DMS 273 (cell line): Measurements from ENCODE around the gene EMP1.

ENCODE experiments used
- DNase-seq: peaks from one replicate; lab custom pipeline; 2025; ENCODE audit not compliant: unreplicated experiment; lab: John Stamatoyannopoulos, UW

The EMP1 gene

DNA sequence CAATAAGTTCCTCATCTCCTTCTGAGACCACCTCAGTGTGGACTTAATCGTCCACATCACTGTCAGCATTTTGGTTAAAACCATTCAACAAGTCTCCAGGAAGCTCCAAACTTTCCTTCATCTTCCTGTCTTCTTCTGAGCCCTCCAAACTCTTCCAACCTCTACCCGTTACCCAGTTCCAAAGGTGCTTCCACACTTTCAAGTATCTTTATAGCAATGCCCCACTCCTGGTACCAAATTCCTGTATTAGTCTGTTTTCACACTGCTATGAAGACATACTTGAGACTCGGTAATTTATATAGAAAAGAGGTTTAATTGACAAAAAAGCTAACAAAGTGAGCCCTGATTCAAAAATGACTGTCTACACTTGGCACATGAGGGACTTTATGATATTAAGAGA is 22.8 kb downstream of the EMP1 start:
- no peak for DNase-seq

DNA sequence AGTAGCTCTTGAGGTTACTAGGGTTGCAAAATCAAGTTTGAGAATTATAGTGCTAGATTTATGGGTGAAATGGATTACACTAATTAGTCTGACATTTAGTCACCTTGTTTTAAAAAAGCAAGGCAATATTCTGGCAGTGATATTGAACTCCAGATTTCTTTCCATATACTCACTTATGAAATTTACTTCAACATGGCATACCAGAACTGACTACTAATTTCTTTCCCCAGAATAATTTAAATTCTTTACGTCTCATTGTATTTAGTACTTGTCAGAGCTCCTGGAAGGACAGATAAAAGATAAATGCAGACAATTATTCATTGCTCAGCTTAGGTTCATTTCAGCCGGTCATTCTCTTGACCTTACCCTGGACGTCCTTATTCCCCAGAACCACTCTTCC is 24.3 kb downstream of the EMP1 start:
- no peak for DNase-seq

DNA sequence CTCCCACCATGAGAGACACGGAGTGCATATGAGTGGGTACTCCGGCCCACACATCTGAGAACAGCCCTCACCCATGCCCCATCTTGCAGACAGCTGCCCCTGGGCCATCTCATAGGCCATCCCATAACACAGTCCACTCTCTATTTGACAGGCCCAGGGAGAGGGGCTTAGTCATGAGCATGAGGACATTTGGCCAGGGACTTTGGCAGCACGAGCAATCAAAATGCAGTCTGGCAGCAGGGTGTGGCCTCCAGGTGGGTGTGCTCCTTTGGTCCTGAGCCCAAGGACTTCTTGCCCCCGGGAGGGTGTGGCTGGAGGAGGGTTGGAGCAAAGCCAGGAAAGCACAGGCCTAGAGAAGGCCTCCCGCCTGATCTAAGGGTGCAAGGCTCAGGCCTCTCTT is 25.6 kb downstream of the EMP1 start:
- DNase-seq, result no peak

DNA sequence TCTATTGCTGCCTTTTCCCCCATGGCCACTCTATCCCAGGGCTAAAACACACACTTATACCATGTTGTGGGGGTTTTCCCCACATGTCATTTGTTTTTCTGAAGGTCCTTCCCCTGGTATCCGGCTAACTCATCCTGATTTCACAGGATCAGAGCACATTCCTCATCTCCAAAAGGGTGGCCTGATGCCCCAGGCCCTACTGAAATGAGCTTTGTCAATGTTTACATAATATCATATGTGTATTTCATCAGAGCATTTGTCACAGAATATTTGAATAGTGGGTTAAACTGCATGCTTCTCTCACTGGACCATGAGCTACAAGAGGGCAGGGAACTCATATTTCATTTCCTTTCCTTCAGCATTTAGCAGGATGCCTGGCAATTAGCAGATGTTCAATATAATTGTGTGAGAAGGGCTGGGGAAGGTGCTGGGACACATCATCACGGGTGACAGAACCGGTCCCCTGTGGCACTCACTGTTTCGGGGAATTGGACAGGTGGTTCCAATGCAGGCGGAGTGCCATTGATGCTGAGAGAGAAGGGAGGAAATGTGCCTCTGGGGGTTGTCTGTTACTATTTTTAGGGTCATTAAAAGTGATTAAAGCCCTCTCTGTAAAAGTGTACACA is 26.8 kb downstream of the EMP1 start:
- peak; percentile 6 for DNase-seq

DNA sequence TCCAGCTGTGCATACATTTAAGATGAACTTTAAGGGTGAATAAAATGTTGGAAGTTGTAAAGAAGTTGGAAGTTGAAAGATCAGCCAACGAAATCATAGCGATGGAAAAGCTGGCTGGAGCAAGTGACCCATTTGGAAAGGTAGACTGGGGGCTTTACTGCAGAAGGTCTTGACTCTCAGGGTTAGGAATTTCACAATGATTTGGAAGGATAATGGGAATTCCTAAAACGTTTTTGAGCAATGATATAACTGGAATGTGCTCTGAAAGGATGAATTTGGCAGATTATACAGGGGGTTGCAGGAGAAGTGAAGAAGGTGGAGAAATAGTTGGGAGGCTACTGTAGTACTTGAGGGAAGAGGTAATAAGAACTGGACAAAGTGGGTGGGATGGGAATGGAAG is 27.4 kb downstream of the EMP1 start:
- no peak for DNase-seq

DNA sequence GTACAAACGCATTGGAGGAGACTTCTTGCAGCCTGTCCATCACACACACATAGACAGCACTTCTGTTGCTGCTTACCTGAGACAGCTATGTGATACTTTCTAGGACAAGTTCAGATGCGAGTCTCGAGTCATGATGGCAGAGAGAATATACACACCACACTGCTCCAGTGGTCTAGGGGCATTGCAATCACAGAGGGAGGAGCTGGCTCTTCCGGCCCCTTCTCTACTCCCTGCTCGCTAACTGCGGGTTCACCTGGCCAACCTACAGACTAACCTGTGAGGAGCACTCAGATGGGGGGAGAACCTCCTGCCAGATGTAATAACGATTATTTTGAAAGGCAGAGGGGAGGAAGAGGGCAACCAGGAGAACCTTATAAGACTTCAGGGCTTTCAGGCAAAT is 30.7 kb downstream of the EMP1 start:
- no peak for DNase-seq

DNA sequence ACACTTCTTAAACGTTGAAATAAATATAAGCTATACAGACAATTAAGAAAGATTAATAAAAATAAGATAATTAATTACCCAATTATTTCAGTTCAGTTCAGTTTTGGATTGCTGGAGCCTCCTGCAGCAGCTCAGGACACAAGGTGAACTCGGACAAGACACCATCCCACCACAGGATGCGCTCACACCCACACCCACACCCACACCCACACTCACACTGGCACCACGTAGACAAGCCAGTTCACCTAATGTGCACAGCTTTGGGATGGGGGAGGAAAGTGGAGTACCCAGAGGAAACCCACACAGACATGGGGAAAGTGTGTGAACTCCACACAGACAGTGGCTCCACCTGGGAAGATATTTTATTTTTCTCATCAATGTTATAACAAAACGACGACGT is 32.1 kb downstream of the EMP1 start:
- DNase-seq, result no peak

DNA sequence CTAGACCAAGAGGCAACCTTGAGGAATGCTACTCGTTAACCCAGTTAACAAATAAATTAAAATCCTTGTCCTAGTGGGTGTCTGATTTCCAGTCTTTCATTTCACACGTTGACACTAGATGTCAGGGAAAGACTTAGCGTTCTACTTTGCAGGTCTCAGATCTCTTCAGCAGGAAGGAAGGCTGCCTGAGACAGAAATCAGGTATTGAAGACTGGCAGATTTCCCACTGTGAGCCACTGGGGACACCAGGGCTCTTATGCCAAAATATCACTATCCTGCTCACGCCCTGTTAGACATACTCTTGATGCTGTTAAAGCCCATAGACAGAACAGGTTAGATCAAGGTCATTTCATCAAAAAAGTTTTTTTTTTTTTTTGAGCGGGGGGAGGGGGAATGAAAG is 33.0 kb downstream of the EMP1 start:
- peak; percentile 10 for DNase-seq

DNA sequence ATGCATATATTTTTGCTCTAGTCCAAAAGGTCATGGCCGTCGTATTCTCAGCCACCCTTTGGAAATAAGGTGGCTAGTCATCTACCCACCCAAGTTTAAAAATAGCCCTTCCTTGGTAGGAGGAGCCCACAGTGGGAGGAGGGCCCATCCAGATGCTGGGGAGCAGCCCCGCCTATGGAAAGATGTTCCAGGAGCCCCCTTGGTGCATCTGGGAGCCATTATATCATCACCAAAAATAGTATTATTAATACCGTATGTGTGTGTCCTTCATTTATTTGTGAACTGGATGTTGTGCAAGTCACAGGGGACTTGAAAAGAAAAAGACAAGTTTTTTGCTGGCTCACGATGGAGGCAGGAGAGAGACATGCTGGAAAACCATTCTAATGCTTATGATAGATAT is 34.0 kb downstream of the EMP1 start:
- no peak for DNase-seq

DNA sequence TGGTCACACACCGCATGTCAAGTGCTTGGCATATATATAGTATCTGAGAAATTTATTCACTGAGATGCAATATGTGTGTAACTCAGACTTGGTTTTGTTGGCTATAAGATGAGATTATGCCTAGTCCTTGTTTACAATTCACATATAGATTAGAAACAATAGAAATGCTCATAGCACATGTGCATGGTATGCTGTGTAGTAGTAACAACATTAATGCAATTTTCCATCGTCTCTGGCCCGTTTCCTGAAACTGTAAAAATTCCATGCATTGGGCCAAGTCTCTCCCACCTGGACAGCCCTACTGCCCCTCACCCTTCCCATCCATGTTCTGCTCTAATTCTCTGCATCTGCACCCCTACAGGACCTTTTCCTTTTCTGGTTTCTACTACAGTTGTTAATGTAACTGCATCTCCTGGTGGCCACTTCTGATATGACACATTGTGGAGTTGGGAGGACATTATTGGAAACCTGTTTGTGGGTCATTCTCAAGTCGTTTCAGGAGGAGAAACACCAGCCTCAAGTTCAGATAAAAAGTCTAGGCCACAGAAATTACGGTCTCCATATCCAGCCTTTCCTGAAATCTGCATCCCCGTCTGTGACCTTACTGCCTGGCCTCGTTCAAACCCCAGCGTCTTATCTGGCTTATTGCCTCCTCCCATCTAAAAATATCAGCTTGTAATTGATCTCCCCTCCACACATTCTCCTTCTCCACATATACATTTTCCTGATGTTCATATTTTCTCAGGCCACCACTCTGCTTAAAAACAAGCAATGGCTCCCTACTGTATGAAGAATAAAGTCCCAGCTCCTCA is 37.5 kb downstream of the EMP1 start:
- peak; percentile 64 for DNase-seq

DNA sequence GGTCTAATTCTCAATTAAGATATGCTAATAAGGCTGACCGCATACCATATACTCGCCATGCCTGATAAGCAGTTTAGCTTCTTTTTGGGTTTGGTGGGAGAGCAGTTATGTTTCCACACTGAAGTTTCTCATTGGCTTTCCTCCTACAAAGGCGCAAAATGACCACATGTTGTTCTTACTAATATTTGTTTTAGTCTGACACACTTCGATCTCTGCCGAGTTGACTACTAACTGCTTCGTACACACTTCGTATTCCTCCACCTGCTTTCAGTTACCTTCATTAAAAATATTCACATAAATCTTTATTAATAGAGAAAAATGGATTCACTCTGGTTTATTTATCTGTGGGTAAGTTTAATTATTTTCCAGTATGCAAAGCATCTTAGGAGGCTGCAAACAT is 41.7 kb downstream of the EMP1 start:
- no peak for DNase-seq

DNA sequence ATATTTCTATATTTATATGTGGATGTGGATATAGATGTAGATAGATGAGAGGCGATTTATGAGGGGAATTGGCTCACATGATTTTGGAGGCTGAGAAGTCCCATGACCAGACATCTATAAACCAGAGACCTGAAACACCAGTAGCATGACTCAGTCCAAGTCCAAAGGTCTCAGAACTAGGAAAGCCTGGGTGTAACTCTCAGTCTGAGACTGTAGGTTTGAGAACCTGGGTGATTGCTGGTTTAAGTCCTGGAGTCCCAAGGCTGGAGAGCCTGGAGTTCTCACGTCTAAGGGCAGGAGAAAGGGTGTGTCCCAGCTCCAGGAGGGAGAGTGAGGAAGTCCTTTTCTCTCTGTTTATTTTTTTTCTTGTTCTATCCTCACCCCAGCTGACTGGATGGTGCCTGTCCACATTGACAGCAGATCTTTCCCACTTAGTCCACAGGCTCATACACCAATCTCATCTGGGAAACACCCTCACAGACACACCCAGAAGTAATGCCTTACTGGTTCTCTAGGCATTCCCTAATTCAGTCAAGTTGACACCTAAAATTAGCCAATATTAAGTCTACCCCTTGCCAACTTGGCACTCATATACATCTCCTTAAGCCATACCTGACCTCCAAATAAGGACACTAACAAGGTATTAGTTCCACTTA is 45.4 kb downstream of the EMP1 start:
- DNase-seq, result no peak

DNA sequence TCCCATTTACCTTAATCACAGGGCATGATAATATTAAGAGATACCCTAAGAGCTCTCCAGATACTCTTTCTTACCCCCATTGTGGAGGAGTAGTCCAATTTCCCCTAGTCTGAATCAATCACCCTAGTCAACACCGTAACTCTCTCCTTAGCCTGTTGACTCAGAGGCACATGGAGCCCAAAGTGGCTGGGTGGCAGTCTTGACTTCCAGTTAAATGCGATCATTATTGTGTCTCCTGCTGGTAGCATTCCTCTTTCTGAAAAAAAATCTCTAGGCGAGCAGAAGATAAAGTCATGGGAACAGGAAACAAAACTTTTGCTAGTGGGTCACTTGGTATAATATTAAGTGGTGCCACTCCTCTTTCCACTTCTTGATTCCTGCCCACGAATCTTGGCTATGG is 46.4 kb downstream of the EMP1 start:
- DNase-seq, result no peak

DNA sequence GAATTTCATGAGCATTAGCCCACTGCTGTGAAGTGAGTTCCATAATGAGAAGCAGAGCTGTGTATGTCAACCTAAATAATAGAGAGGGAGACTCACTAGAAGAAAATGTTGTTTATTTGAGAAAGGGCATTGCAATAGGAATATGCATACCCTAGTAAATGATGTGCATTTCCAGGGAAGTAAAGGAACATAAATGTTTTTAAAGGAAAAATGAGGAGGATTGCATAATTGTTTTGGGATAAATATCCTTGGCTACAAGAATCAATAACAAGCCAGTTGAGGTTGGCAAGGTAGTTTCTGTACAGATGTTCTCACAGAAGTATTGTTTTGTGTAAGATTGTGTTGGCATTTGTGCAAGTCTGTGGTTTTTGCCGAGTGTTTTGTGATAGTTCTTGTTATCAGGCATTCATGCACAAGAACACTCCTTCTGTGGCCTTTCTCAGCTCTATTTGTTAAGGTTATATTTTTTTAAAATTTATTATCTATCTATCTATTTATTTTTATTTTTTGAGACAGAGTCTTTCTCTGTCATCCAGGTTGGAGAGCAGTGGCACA is 47.1 kb downstream of the EMP1 start:
- DNase-seq, result no peak

DNA sequence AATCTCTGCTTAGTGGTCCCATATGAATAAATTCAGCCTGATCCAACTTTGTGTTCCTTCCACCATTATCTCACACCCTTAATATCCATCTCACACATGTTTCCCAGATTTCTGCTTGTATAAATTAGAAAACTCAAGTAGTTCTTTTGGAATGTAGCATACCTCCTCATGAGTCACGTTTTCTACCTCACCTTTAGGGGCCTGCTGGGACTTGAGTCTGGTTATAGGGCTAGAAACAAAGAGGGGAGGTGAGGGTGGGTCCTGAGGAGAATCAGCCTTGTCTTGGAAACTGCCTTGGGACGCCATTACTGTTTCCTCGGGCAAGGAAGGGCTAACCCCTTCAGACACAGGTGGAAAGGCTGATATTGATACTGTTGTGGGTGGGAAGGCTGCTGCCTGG is 51.1 kb downstream of the EMP1 start:
- DNase-seq, result no peak

DNA sequence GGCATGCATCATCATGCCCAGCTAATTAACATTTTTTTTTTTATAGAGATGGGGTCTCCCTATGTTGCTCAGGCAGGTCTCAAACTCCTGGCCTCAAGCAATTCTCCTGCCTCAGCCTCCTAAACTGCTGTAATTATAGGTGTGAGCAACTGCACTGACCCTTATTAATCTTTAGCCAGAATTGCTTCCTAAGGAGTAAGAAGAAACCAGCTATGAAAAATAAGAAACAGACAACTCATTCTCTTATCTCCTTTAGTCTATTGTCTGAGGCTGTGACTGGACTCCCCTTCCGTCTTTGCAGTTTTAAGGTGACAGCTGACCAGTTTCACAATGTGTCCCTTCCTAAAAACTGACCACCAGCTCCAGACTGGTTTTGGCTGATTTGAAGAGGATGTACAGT is 52.4 kb downstream of the EMP1 start:
- no peak for DNase-seq

DNA sequence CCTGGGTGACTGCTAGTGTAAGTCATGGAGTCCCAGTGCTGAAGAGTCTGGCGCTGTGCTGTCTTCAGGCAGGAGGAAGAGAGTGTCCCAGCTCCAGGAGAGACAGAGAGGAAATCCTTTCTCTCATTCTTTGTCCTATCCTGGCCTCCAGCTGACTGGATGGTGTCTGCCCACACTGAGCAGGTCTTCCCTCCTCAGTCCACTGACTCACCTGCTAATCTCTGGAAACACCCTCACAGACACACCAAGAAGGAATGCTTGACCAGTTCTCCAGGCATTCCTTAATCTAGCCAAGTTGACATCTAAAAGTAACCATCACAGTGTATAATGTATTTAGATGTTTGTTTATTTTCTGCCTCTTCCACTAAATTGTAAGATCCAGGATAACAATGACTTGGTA is 53.9 kb downstream of the EMP1 start:
- DNase-seq, result no peak

DNA sequence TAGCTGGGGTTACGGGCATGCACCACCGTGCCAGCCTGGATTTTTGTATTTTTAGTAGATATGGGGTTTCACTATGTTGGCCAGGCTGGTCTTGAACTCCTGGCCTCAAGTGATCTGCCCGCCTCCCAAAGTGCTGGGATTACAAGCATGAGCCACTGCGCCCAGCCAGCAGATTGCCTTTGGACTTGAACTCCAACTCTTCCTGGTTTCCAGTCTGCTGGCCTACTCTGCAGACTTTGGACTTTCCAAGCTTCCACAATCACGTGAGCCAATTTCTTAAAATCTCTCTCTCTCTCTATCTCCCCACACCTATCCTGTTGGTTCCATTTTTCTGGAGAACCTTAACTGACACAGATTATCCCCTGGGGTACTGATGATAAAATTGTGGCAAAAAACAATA is 55.0 kb downstream of the EMP1 start:
- no peak for DNase-seq

DNA sequence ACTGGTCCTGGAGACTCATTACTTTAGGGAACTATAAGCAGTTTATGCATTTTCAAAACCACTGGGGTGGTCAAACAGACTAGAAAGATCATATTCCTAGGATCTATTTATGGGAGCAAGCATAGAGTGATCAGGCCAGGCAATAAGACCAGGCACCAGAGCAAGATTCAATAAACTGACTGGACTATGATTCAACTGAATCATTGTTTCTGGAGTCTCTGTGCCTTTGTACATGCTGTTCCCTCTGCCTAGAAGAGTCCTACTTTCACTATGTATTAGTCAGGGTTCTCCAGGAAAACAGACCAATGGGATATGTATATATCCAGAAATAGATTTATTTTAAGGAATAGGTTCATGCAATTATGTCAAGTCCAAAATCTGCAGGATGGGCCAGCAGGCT is 55.5 kb downstream of the EMP1 start:
- DNase-seq, result no peak

DNA sequence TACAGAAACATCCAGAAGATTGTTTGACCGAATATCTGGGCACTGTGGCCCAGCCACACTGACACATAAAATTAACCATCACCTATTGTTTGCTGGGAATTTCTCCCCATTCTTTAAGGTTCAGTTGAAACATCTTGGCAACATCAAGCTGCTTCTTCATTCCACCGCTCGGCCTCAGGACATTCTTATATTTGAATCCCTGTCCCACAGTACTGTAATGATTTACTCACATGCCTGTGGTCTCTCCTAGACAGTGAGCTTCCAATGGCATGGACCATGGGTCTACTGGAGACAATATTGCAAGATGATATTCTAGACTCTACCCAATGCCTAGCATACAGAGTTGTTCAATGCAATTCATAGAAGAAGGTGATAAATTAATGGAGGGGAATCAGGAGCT is 56.1 kb downstream of the EMP1 start:
- no peak for DNase-seq

DNA sequence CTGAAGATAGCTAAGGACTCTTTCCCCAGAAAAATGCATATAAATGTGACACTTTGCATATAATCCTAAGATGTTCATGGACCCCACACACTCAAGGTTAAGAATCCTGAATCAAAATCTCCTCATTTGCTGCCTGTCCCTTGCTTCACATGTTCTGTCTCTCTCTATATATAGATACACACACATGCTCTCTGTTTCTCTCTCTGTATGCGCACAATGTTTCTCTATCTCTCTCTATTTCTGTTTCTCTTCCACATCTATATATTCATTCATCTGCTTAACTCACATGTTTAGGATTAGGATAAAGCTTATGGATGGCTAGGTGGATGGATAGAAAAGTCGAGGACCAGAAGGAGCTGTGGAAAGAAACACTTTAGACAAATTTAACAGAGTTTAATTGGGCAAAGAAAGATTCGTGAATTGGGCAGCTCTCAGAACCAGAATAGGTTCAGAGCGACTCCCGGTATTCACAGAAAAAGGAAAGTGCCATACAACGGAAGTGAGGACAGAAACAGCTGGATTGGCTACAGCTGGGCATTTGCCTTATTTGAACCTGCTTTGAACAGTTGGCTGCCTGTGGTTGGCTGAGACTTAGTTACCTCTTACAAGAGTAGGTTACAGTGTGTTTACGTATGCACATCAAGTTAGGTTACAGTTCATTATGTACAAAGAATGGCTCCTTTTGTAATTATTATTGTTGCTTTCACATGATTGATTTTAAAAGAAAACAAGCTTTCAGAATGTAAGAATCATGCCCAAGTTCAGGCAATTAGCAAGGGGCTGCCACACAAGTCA is 57.6 kb downstream of the EMP1 start:
- no peak for DNase-seq
